Measurements from ENCODE around the gene ECE1. TPM values are rescaled to one million over a fixed set of nuclear protein-coding genes. Genes with fewer than 3 reads are reported as not detected.

Gene ECE1
- total RNA-seq, 5 donors from 2014 or later (not counting 1 experiment from before 2014, with no cell fraction given) = 81.0 to 94.5 (median 87.1) TPM

GRCh38 chr1:21307663-21308305 is 17.5 kb upstream of the ECE1 start:
- peak overlapping the region; percentile 20 for H3K27ac ChIP-seq (ENCODE audit: low read length)
- no peaks in the 10 kb centered on the region for H3K27me3 Mint-ChIP-seq
- no peaks in the 10 kb centered on the region for H3K27me3 ChIP-seq (replicated peaks in 1 of 2; ENCODE audit: control insufficient read depth in 2 of 2, extremely low read depth in 1 of 2, insufficient read depth in 2 of 2, low read length in 1 of 2)
- H3K4me3 ChIP-seq (ENCODE audit: control insufficient read depth in 1 of 2, extremely low read depth in 1 of 2, low read length in 1 of 2) = no peak overlapping the region
- H3K36me3 Mint-ChIP-seq = peaks cover 7% of the 10 kb centered on the region
- H3K4me3 Mint-ChIP-seq = peak overlapping the region in 1 of 3 donors; percentile 53
- no peaks in the 10 kb centered on the region for H3K9me3 Mint-ChIP-seq
- peak in 2 of 35 experiments; percentile 28 to 29 for DNase-seq
- ChIA-PET CTCF (interaction anchor here in 1 of 2 donors (0.6 kb wide), 1 partner anchor 99 kb away, joined by 4 read pairs; no protein-coding TSS in a partner anchor), POLR2A (no interaction called here)
- H3K27ac Mint-ChIP-seq = peak overlapping the region; percentile 64 to 73
- WGBS (ENCODE audit: insufficient coverage) = 66% methylated on average over 5 of the region's 6 CpGs
- H3K4me1 Mint-ChIP-seq = peaks cover 59 to 68% (median 66%) of the 10 kb centered on the region in 3 donors
- peak; percentile 61 to 79 (median 69) for ATAC-seq (replicated peaks in 1 of 4)
- H3K4me1 ChIP-seq (ENCODE audit: control insufficient read depth in 1 of 2, extremely low read depth in 1 of 2, insufficient read depth in 2 of 2, low read length in 2 of 2) = peaks cover 18 to 60% of the 10 kb centered on the region in 2 experiments
- H3K9me3 ChIP-seq = no peaks in the 10 kb centered on the region
- H3K36me3 ChIP-seq (ENCODE audit: control insufficient read depth in 2 of 2, extremely low read depth in 1 of 2, insufficient read depth in 1 of 2, low read length in 1 of 2) = no peaks in the 10 kb centered on the region

- no peak overlapping the region for H3K4me3 ChIP-seq (ENCODE audit: control insufficient read depth in 1 of 2, extremely low read depth in 1 of 2, low read length in 1 of 2)
- H3K36me3 ChIP-seq (ENCODE audit: control insufficient read depth in 2 of 2, extremely low read depth in 1 of 2, insufficient read depth in 1 of 2, low read length in 1 of 2) = no peaks in the 10 kb centered on the region
- 43% methylated on average over 1 of the region's 7 CpGs for WGBS (ENCODE audit: insufficient coverage)
- H3K27ac ChIP-seq (ENCODE audit: low read length) = peak overlapping the region; percentile 36
- CTCF ChIA-PET = interaction anchor here in 1 of 2 donors (1.4 kb wide), 1 partner anchor 13 kb away, joined by 3 read pairs; no protein-coding TSS in a partner anchor
- no peaks in the 10 kb centered on the region for H3K27me3 ChIP-seq (replicated peaks in 1 of 2; ENCODE audit: control insufficient read depth in 2 of 2, extremely low read depth in 1 of 2, insufficient read depth in 2 of 2, low read length in 1 of 2)
- no peaks in the 10 kb centered on the region for H3K9me3 Mint-ChIP-seq
- DNase-seq = peak in 3 of 35 experiments; percentile 15 to 24 (median 20)
- H3K9me3 ChIP-seq = no peaks in the 10 kb centered on the region
- H3K4me3 Mint-ChIP-seq = peak overlapping the region in 1 of 3 donors; percentile 53
- H3K27ac Mint-ChIP-seq = peak overlapping the region; percentile 64 to 73
- H3K4me1 ChIP-seq (ENCODE audit: control insufficient read depth in 1 of 2, extremely low read depth in 1 of 2, insufficient read depth in 2 of 2, low read length in 2 of 2) = peaks cover 18 to 62% of the 10 kb centered on the region in 2 experiments
- POLR2A ChIA-PET = no interaction called here
- H3K4me1 Mint-ChIP-seq = peaks cover 61 to 71% (median 71%) of the 10 kb centered on the region in 3 donors
- peaks cover 7% of the 10 kb centered on the region for H3K36me3 Mint-ChIP-seq
- ATAC-seq (replicated peaks in 1 of 4) = peak; percentile 55 to 73 (median 65)
- H3K27me3 Mint-ChIP-seq = no peaks in the 10 kb centered on the region
Measured at GRCh38 chr1:21307210-21307609, 16.9 kb upstream of the ECE1 start.

- H3K4me3 Mint-ChIP-seq = no peak overlapping the region
- H3K9me3 Mint-ChIP-seq = no peaks in the 10 kb centered on the region
- H3K36me3 Mint-ChIP-seq = peaks cover 4% of the 10 kb centered on the region
- no peak for DNase-seq
- no peaks in the 10 kb centered on the region for H3K27me3 ChIP-seq (replicated peaks in 1 of 2; ENCODE audit: control insufficient read depth in 2 of 2, extremely low read depth in 1 of 2, insufficient read depth in 2 of 2, low read length in 1 of 2)
- no CpG with 5 or more reads among the region's 1 CpG for WGBS (ENCODE audit: insufficient coverage)
- no peaks in the 10 kb centered on the region for H3K36me3 ChIP-seq (ENCODE audit: control insufficient read depth in 2 of 2, extremely low read depth in 1 of 2, insufficient read depth in 1 of 2, low read length in 1 of 2)
- POLR2A ChIA-PET = no interaction called here
- no peak overlapping the region for H3K27ac Mint-ChIP-seq
- CTCF ChIA-PET = interaction anchor here in 1 of 2 donors (0.6 to 1.4 kb wide), 3 partner anchors 11 to 28 kb away, joined by 3 to 4 read pairs (median 3); no protein-coding TSS in a partner anchor
- H3K4me1 ChIP-seq (ENCODE audit: control insufficient read depth in 1 of 2, extremely low read depth in 1 of 2, insufficient read depth in 2 of 2, low read length in 2 of 2) = peaks cover 18 to 62% of the 10 kb centered on the region in 2 experiments
- ATAC-seq (replicated peaks in 1 of 4) = no peak
- no peaks in the 10 kb centered on the region for H3K9me3 ChIP-seq
- H3K27me3 Mint-ChIP-seq = no peaks in the 10 kb centered on the region
- peaks cover 62 to 75% (median 71%) of the 10 kb centered on the region in 3 donors for H3K4me1 Mint-ChIP-seq
- H3K4me3 ChIP-seq (ENCODE audit: control insufficient read depth in 1 of 2, extremely low read depth in 1 of 2, low read length in 1 of 2) = no peak overlapping the region
- H3K27ac ChIP-seq (ENCODE audit: low read length) = no peak overlapping the region
Measured at GRCh38 chr1:21305900-21306189, 15.6 kb upstream of the ECE1 start.

GRCh38 chr1:21305155-21305899 is 15.1 kb upstream of the ECE1 start:
- Histone ChIP-seq H3K9me3 (no peaks in the 10 kb centered on the region), H3K27me3 (replicated peaks in 1 of 2; ENCODE audit: control insufficient read depth in 2 of 2, extremely low read depth in 1 of 2, insufficient read depth in 2 of 2, low read length in 1 of 2) (no peaks in the 10 kb centered on the region), H3K27ac (ENCODE audit: low read length) (no peak overlapping the region), H3K4me1 (ENCODE audit: control insufficient read depth in 1 of 2, extremely low read depth in 1 of 2, insufficient read depth in 2 of 2, low read length in 2 of 2) (peaks cover 18 to 62% of the 10 kb centered on the region in 2 experiments), H3K36me3 (ENCODE audit: control insufficient read depth in 2 of 2, extremely low read depth in 1 of 2, insufficient read depth in 1 of 2, low read length in 1 of 2) (no peaks in the 10 kb centered on the region), H3K4me3 (ENCODE audit: control insufficient read depth in 1 of 2, extremely low read depth in 1 of 2, low read length in 1 of 2) (no peak overlapping the region)
- peaks cover 63 to 75% (median 71%) of the 10 kb centered on the region in 3 donors for H3K4me1 Mint-ChIP-seq
- no peaks in the 10 kb centered on the region for H3K27me3 Mint-ChIP-seq
- no peaks in the 10 kb centered on the region for H3K9me3 Mint-ChIP-seq
- no peak overlapping the region for H3K4me3 Mint-ChIP-seq
- no peak for ATAC-seq (replicated peaks in 1 of 4)
- ChIA-PET POLR2A (no interaction called here), CTCF (interaction anchor here in 1 of 2 donors (0.6 to 1.1 kb wide), 2 partner anchors 20 to 29 kb away, joined by 3 to 4 read pairs; no protein-coding TSS in a partner anchor)
- no peak for DNase-seq
- peak overlapping the region; percentile 65 to 85 for H3K27ac Mint-ChIP-seq
- H3K36me3 Mint-ChIP-seq = no peaks in the 10 kb centered on the region
- 93% methylated on average over 6 of the region's 16 CpGs for WGBS (ENCODE audit: insufficient coverage)

GRCh38 chr1:21304488-21304887 is 14.2 kb upstream of the ECE1 start:
- H3K27ac Mint-ChIP-seq = peak overlapping the region; percentile 37 to 85
- DNase-seq = no peak
- POLR2A ChIA-PET = no interaction called here

GRCh38 chr1:21302747-21303715 is 12.8 kb upstream of the ECE1 start:
- Histone ChIP-seq H3K4me3 (ENCODE audit: control insufficient read depth in 1 of 2, extremely low read depth in 1 of 2, low read length in 1 of 2) (no peak overlapping the region), H3K27me3 (replicated peaks in 1 of 2; ENCODE audit: control insufficient read depth in 2 of 2, extremely low read depth in 1 of 2, insufficient read depth in 2 of 2, low read length in 1 of 2) (no peaks in the 10 kb centered on the region), H3K27ac (ENCODE audit: low read length) (no peak overlapping the region), H3K4me1 (ENCODE audit: control insufficient read depth in 1 of 2, extremely low read depth in 1 of 2, insufficient read depth in 2 of 2, low read length in 2 of 2) (peaks cover 18 to 64% of the 10 kb centered on the region in 2 experiments), H3K36me3 (ENCODE audit: control insufficient read depth in 2 of 2, extremely low read depth in 1 of 2, insufficient read depth in 1 of 2, low read length in 1 of 2) (peaks cover 0 to 2% of the 10 kb centered on the region in 2 donors), H3K9me3 (no peaks in the 10 kb centered on the region)
- Mint-ChIP-seq H3K27me3 (no peaks in the 10 kb centered on the region), H3K4me3 (no peak overlapping the region), H3K4me1 (peaks cover 71 to 80% (median 76%) of the 10 kb centered on the region in 3 donors), H3K36me3 (peaks cover 4% of the 10 kb centered on the region), H3K9me3 (no peaks in the 10 kb centered on the region), H3K27ac (peak overlapping the region; percentile 61 to 72)
- 72% methylated on average over 4 of the region's 11 CpGs for WGBS (ENCODE audit: insufficient coverage)
- ATAC-seq (replicated peaks in 1 of 4) (no peak), DNase-seq (no peak)
- ChIA-PET CTCF (no interaction called here), POLR2A (no interaction called here)

More at GRCh38 chr1:21304488-21304887, 14.2 kb upstream of the ECE1 start:
- no peaks in the 10 kb centered on the region for H3K9me3 Mint-ChIP-seq
- H3K4me1 Mint-ChIP-seq = peaks cover 71 to 77% (median 76%) of the 10 kb centered on the region in 3 donors
- no peaks in the 10 kb centered on the region for H3K36me3 Mint-ChIP-seq
- no peaks in the 10 kb centered on the region for H3K36me3 ChIP-seq (ENCODE audit: control insufficient read depth in 2 of 2, extremely low read depth in 1 of 2, insufficient read depth in 1 of 2, low read length in 1 of 2)
- ATAC-seq (replicated peaks in 1 of 4) = no peak
- no peak overlapping the region for H3K4me3 ChIP-seq (ENCODE audit: control insufficient read depth in 1 of 2, extremely low read depth in 1 of 2, low read length in 1 of 2)
- H3K27me3 ChIP-seq (replicated peaks in 1 of 2; ENCODE audit: control insufficient read depth in 2 of 2, extremely low read depth in 1 of 2, insufficient read depth in 2 of 2, low read length in 1 of 2) = no peaks in the 10 kb centered on the region
- H3K9me3 ChIP-seq = no peaks in the 10 kb centered on the region
- H3K27ac ChIP-seq (ENCODE audit: low read length) = no peak overlapping the region
- WGBS (ENCODE audit: insufficient coverage) = no CpG with 5 or more reads among the region's 2 CpGs
- no peak overlapping the region for H3K4me3 Mint-ChIP-seq
- no peaks in the 10 kb centered on the region for H3K27me3 Mint-ChIP-seq
- CTCF ChIA-PET = no interaction called here
- peaks cover 21 to 64% of the 10 kb centered on the region in 2 experiments for H3K4me1 ChIP-seq (ENCODE audit: control insufficient read depth in 1 of 2, extremely low read depth in 1 of 2, insufficient read depth in 2 of 2, low read length in 2 of 2)

Data from T-cell (primary cell).